Peyer's patch (tissue), 4 donors: ENCODE data around the gene NFATC3.

Experiments used
- CTCF ChIP-seq, 6 experiments: fragments of 450-650 bp in 4 of 6; fragments of 200-600 bp in 2 of 6; sonication (generic) in 1 of 6; IDR thresholded peaks; one replicate each; pipeline ENCODE4 v1.5.1; 2017 to 2019; ENCODE audit warnings: antibody characterized with exemption in 6 of 6, mild to moderate bottlenecking in 3 of 6, moderate library complexity in 1 of 6
- POLR2A ChIP-seq, 2 donors: fragments of 450-650 bp; IDR thresholded peaks; one replicate each; pipeline ENCODE4 v1.5.1; 2017; ENCODE audit warnings: antibody characterized with exemption in 2 of 2, mild to moderate bottlenecking in 2 of 2, moderate library complexity in 2 of 2

DNA sequence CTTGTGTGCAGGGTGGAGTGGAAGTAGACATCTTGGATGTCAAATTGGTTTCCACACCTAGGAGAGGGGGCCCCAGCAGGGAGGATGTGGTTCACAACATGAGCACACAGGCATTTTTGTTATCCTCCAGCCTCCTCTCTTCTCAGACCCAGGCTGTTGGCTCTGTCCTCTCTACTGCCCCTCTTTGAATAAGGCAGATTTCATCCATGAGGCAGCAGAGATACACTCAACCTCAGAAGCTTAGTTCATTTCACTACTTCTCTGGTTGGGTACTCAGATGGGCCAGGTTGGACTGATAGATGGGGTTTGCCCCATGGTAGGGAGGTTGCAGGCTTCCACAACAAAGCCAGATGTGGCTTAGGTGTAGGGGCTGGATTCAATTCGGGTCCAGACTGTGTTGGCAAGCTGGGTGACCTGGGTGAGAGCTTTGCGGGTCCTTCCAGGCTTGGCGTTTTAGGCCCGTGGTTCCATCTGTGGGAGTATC lies 22.2 kb upstream of the NFATC3 start:
- no peak for TF ChIP-seq CTCF (IDR thresholded peaks at IDR 0.05)
- no peak for TF ChIP-seq POLR2A (IDR thresholded peaks at IDR 0.05)
